ENCODE measurements around the gene LRP1-AS. TPM values are rescaled to one million over a fixed set of nuclear protein-coding genes. Genes with fewer than 3 reads are reported as not detected.

Gene LRP1-AS
- polyA plus RNA-seq, 1 donor (not counting 4 experiments of a cell fraction or from before 2014, with no cell fraction given): not detected

DNA sequence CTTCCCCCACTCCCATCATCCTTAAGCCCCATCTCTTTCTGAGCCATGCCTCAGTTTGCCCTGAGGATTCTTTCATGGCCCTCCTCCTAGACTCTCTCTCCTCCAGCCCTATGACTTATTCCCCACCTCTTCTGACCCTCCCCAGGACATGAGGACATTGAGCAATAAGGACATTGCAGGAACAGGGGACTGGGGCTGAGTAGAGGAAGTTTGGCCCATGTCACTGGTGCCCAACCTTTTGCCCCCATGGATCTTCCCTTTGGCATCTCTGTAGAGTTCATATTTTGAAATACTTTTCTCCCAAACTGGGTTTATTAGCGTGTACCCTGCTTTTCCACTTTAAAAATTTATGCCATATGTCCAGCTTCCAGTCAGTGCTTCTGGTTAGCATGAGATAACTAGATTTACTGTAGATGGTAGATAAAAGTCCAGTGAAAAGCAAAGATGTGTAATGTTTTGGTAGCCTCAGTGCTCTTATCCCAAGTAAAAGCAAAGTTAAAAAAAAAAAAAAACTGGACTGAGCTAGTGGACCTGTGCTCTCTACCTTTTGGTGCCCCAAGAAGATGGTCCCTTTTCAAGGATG is 6.1 kb upstream of the LRP1-AS start:
- no peaks in the 10 kb centered on the region for H3K9me3 ChIP-seq (ENCODE audit: control insufficient read depth, low read depth, low read length)
- dilution Hi-C loops (cut with MboI; ENCODE audit: extremely low pct_ligation_motif_present, low sequenced_read_pairs): no loop called here
- TF ChIP-seq EZH2 (IDR thresholded peaks at IDR 0.05; ENCODE audit: low read length): no peak
- TF ChIP-seq, protein P1, sequence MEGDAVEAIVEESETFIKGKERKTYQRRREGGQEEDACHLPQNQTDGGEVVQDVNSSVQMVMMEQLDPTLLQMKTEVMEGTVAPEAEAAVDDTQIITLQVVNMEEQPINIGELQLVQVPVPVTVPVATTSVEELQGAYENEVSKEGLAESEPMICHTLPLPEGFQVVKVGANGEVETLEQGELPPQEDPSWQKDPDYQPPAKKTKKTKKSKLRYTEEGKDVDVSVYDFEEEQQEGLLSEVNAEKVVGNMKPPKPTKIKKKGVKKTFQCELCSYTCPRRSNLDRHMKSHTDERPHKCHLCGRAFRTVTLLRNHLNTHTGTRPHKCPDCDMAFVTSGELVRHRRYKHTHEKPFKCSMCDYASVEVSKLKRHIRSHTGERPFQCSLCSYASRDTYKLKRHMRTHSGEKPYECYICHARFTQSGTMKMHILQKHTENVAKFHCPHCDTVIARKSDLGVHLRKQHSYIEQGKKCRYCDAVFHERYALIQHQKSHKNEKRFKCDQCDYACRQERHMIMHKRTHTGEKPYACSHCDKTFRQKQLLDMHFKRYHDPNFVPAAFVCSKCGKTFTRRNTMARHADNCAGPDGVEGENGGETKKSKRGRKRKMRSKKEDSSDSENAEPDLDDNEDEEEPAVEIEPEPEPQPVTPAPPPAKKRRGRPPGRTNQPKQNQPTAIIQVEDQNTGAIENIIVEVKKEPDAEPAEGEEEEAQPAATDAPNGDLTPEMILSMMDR (optimal IDR thresholded peaks at IDR 0.05 in 1 of 3, IDR thresholded peaks at IDR 0.05 in 1 of 3, conservative IDR thresholded peaks at IDR 0.05 in 1 of 3; ENCODE audit: extremely low read depth in 1 of 3, insufficient read depth in 2 of 3, low read length in 3 of 3): no peak
- H3K36me3 ChIP-seq (ENCODE audit: control insufficient read depth in 2 of 2, extremely low read depth in 1 of 2, insufficient read depth in 2 of 2, low read length in 2 of 2): peaks cover 0 to 18% of the 10 kb centered on the region in 2 experiments
- no peak overlapping the region for H2AFZ ChIP-seq (ENCODE audit: control insufficient read depth, low read length)
- H3K79me2 ChIP-seq (ENCODE audit: control insufficient read depth, insufficient read depth, low read length): no peaks in the 10 kb centered on the region
- H3K4me3 ChIP-seq (ENCODE audit: control insufficient read depth in 2 of 3, extremely low read depth in 1 of 3, insufficient read depth in 2 of 3, low read depth in 1 of 3, low read length in 3 of 3): no peak overlapping the region
- peaks cover 18% of the 10 kb centered on the region for H3K4me1 ChIP-seq (ENCODE audit: control insufficient read depth, extremely low read depth, insufficient read depth, low read length)
- H3K4me2 ChIP-seq (ENCODE audit: control insufficient read depth, extremely low read depth, insufficient read depth, low read depth, low read length): no peak overlapping the region
- FAIRE-seq (no peak), DNase-seq (ENCODE audit: low read depth, low spot score) (no peak)
- no peaks in the 10 kb centered on the region for H3K9me1 ChIP-seq (ENCODE audit: control insufficient read depth, extremely low read depth, insufficient read depth, low read length)
- H3K27ac ChIP-seq (ENCODE audit: control insufficient read depth, insufficient read depth, low read length): no peak overlapping the region
- H4K20me1 ChIP-seq (ENCODE audit: control insufficient read depth, extremely low read depth, insufficient read depth, low read length): no peaks in the 10 kb centered on the region
- H3K9ac ChIP-seq (ENCODE audit: control insufficient read depth, extremely low read depth, insufficient read depth, low read length): no peak overlapping the region
- H3K27me3 ChIP-seq (ENCODE audit: control insufficient read depth, extremely low read depth, insufficient read depth, low read length): no peaks in the 10 kb centered on the region

DNA sequence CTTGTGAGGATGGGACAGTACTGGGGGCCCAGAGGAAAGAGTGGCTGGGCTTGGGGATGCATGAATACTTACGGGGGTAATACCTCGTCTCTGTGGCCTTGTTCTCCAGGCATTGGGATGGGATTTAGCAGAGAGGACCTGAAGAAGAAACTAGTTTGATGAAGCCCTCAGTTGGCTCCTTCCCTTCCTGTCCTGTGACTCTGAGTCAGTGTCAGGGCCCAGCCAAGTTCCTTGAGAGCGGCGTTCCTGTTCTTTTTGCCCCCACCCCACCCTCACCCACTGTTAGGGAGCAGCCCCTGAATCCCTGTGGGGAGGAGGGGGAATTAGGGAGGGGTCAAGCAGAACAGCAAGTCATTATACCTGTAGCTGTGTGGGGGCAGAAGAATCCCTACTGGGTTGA is 5.2 kb upstream of the LRP1-AS start:
- Histone ChIP-seq H3K4me3 (ENCODE audit: control insufficient read depth in 2 of 3, extremely low read depth in 1 of 3, insufficient read depth in 2 of 3, low read depth in 1 of 3, low read length in 3 of 3) (no peak overlapping the region), H3K4me2 (ENCODE audit: control insufficient read depth, extremely low read depth, insufficient read depth, low read depth, low read length) (peak overlapping the region; percentile 61), H3K4me1 (ENCODE audit: control insufficient read depth, extremely low read depth, insufficient read depth, low read length) (peaks cover 18% of the 10 kb centered on the region), H3K9me1 (ENCODE audit: control insufficient read depth, extremely low read depth, insufficient read depth, low read length) (no peaks in the 10 kb centered on the region), H3K9ac (ENCODE audit: control insufficient read depth, extremely low read depth, insufficient read depth, low read length) (peak overlapping the region; percentile 65), H3K36me3 (ENCODE audit: control insufficient read depth in 2 of 2, extremely low read depth in 1 of 2, insufficient read depth in 2 of 2, low read length in 2 of 2) (peaks cover 0 to 13% of the 10 kb centered on the region in 2 experiments), H4K20me1 (ENCODE audit: control insufficient read depth, extremely low read depth, insufficient read depth, low read length) (no peaks in the 10 kb centered on the region), H3K27ac (ENCODE audit: control insufficient read depth, insufficient read depth, low read length) (peak overlapping the region; percentile 79), H2AFZ (ENCODE audit: control insufficient read depth, low read length) (peak overlapping the region; percentile 16), H3K79me2 (ENCODE audit: control insufficient read depth, insufficient read depth, low read length) (no peaks in the 10 kb centered on the region), H3K9me3 (ENCODE audit: control insufficient read depth, low read depth, low read length) (no peaks in the 10 kb centered on the region), H3K27me3 (ENCODE audit: control insufficient read depth, extremely low read depth, insufficient read depth, low read length) (no peaks in the 10 kb centered on the region)
- TF ChIP-seq, protein P1 (optimal IDR thresholded peaks at IDR 0.05 in 1 of 3, IDR thresholded peaks at IDR 0.05 in 1 of 3, conservative IDR thresholded peaks at IDR 0.05 in 1 of 3; ENCODE audit: extremely low read depth in 1 of 3, insufficient read depth in 2 of 3, low read length in 3 of 3): no peak
- TF ChIP-seq EZH2 (IDR thresholded peaks at IDR 0.05; ENCODE audit: low read length): no peak
- FAIRE-seq: peak; percentile 65
- no peak for DNase-seq (ENCODE audit: low read depth, low spot score)
- dilution Hi-C loops (cut with MboI; ENCODE audit: extremely low pct_ligation_motif_present, low sequenced_read_pairs): no loop called here

All from keratinocyte (primary cell).